Measurements from ENCODE around the gene RSL1D1. TPM values are rescaled to one million over a fixed set of nuclear protein-coding genes. Genes with fewer than 3 reads are reported as not detected.

Gene RSL1D1
- total and polyA plus RNA-seq, 9 of the 15 experiments (the other 6 are each of a cell fraction or from before 2014, with no cell fraction given), result 259 to 753 (median 373) TPM

DNA sequence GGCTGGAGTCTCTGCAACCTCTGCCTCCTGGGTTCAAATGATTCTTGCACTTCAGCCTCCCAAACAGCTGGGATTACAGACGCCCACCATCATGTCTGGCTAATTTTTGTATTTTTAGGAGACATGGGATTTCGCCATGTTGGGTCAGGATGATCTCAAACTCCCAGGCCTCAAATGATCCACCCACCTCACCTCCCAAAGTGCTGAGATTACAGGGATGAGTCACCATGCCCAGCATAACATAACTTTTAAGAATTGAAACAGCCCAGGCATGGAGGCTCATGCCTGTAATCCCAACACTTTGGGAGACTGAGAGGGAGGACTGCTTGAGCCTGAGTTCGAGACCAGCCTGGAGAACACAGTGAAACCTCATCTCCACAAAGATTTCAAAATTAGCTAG lies 2.5 kb downstream of the RSL1D1 start (continued):
- no peak for TF ChIP-seq POLR3G (IDR thresholded peaks at IDR 0.05; ENCODE audit: extremely low read depth, insufficient read length, insufficient replicate concordance)
- no peak for TF ChIP-seq ZNF347 (CRISPR knock-in tag; IDR thresholded peaks at IDR 0.05; ENCODE audit: low read depth)
- TF ChIP-seq POLR2H (tag; IDR thresholded peaks at IDR 0.05; ENCODE audit: low read depth), result no peak
- TF ChIP-seq TCF3 (CRISPR knock-in tag; IDR thresholded peaks at IDR 0.05), result no peak
- TF ChIP-seq CBFA2T2 (conservative IDR thresholded peaks at IDR 0.05), result 0 out of 2 replicates have a peak, but pooled peaks have one; percentile 6
- TF ChIP-seq FOS (IDR thresholded peaks at IDR 0.05; ENCODE audit: extremely low read depth, insufficient read length), result no peak
- TF ChIP-seq SIX5 (IDR thresholded peaks at IDR 0.05; ENCODE audit: borderline replicate concordance in 1 of 2, insufficient read depth in 1 of 2, low read depth in 1 of 2, low read length in 2 of 2), result no peak
- no peak for TF ChIP-seq ZNF140 (CRISPR knock-in tag; IDR thresholded peaks at IDR 0.05)
- TF ChIP-seq, protein P1, sequence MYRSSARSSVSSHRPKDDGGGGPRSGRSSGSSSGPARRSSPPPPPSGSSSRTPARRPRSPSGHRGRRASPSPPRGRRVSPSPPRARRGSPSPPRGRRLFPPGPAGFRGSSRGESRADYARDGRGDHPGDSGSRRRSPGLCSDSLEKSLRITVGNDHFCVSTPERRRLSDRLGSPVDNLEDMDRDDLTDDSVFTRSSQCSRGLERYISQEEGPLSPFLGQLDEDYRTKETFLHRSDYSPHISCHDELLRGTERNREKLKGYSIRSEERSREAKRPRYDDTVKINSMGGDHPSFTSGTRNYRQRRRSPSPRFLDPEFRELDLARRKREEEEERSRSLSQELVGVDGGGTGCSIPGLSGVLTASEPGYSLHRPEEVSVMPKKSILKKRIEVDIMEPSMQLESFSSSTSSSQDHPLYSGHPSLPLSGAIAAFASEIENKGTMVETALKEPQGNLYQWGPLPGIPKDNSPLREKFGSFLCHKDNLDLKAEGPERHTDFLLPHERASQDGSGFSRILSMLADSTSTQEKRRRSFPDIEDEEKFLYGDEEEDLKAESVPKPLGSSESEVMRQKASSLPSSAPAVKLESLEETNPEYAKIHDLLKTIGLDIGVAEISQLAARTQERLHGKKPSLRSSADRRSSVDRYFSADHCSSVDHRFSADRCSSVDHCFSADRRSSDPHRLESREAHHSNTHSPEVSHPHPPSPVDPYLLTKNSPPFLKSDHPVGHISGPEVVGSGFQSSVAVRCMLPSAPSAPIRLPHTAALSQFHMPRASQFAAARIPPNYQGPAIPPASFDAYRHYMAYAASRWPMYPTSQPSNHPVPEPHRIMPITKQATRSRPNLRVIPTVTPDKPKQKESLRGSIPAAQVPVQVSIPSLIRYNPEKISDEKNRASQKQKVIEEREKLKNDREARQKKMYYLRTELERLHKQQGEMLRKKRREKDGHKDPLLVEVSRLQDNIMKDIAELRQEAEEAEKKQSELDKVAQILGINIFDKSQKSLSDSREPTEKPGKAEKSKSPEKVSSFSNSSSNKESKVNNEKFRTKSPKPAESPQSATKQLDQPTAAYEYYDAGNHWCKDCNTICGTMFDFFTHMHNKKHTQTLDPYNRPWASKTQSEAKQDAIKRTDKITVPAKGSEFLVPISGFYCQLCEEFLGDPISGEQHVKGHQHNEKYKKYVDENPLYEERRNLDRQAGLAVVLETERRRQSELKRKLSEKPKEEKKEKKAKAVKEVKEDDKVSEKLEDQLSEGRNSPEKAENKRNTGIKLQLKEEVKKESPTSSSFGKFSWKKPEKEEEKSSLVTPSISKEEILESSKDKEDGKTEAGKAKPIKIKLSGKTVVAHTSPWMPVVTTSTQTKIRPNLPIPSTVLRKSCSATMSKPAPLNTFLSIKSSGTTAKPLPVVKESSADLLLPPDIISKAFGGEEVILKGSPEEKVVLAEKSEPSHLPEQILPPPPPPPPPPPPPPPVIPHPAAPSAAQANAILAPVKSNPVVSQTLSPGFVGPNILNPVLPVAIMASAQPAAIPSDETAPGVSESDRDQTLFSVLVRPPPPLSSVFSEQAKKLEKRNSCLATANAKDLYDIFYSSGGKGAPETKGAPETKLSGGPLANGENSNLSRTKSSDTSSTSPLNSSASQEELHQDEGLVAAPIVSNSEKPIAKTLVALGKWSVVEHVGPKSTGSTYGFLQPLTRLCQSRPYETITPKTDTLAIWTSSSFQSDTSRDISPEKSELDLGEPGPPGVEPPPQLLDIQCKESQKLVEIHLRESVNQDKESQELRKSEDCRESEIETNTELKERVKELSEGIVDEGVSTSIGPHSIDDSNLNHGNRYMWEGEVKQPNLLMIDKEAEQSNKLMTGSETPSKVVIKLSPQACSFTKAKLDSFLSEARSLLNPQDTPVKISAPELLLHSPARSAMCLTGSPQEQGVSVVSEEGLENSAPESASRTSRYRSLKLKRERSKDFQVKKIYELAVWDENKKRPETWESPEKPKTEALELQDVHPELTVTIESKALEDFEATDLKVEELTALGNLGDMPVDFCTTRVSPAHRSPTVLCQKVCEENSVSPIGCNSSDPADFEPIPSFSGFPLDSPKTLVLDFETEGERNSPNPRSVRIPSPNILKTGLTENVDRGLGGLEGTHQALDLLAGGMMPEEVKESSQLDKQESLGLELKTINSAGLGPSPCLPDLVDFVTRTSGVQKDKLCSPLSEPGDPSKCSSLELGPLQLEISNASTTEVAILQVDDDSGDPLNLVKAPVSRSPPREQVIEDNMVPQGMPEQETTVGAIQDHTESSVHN (IDR thresholded peaks at IDR 0.05; ENCODE audit: borderline replicate concordance in 1 of 2, low read depth in 1 of 2), result no peak
- no peak for TF ChIP-seq SMAD3 (CRISPR knock-in tag; conservative IDR thresholded peaks at IDR 0.05)
- peak; percentile 60 for TF ChIP-seq EGR1 (conservative IDR thresholded peaks at IDR 0.05)
- TF ChIP-seq, protein P2, sequence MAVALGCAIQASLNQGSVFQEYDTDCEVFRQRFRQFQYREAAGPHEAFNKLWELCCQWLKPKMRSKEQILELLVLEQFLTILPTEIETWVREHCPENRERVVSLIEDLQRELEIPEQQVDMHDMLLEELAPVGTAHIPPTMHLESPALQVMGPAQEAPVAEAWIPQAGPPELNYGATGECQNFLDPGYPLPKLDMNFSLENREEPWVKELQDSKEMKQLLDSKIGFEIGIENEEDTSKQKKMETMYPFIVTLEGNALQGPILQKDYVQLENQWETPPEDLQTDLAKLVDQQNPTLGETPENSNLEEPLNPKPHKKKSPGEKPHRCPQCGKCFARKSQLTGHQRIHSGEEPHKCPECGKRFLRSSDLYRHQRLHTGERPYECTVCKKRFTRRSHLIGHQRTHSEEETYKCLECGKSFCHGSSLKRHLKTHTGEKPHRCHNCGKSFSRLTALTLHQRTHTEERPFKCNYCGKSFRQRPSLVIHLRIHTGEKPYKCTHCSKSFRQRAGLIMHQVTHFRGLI (CRISPR knock-in tag; IDR thresholded peaks at IDR 0.05), result no peak
- TF ChIP-seq, protein P3, sequence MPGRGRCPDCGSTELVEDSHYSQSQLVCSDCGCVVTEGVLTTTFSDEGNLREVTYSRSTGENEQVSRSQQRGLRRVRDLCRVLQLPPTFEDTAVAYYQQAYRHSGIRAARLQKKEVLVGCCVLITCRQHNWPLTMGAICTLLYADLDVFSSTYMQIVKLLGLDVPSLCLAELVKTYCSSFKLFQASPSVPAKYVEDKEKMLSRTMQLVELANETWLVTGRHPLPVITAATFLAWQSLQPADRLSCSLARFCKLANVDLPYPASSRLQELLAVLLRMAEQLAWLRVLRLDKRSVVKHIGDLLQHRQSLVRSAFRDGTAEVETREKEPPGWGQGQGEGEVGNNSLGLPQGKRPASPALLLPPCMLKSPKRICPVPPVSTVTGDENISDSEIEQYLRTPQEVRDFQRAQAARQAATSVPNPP (IDR thresholded peaks at IDR 0.05; ENCODE audit: borderline replicate concordance, insufficient read depth, insufficient read length), result no peak
- TF ChIP-seq FOXJ3 (CRISPR knock-in tag; IDR thresholded peaks at IDR 0.05), result no peak
- peak; percentile 51 for TF ChIP-seq FOSL1 (tag; conservative IDR thresholded peaks at IDR 0.05)
- TF ChIP-seq XRCC4 (IDR thresholded peaks at IDR 0.05; ENCODE audit: extremely low read depth, insufficient read depth, insufficient read length), result no peak
- TF ChIP-seq ATF7 (IDR thresholded peaks at IDR 0.05), result no peak

All from K562 (cell line).